Esophagus squamous epithelium (tissue), 5 donors: ENCODE results near the gene RPF1. TPM values are rescaled to one million over a fixed set of nuclear protein-coding genes. Genes with fewer than 3 reads are reported as not detected.

Experiments used
- DNase-seq: peaks from one replicate; lab custom pipeline; 2025; lab: John Stamatoyannopoulos, UW
- H3K27ac ChIP-seq, 4 donors: fragments of 200-600 bp; sonication (generic); one replicate each; pipeline ENCODE4 v1.5.1; 2016 to 2019; ENCODE audit warnings: mild to moderate bottlenecking in 1 of 4
- H3K27me3 ChIP-seq, 4 donors: fragments of 200-600 bp; sonication (generic); 1 replicate in 3 of 4; 2 replicates in 1 of 4; pipeline versions ENCODE4 v1.5.1 to v1.6.0; 2017 to 2021; ENCODE audit warnings: antibody characterized with exemption in 1 of 4
- H3K36me3 ChIP-seq, 3 donors: fragments of 200-600 bp; sonication (generic); one replicate each; pipeline ENCODE4 v1.5.1; 2016 to 2019
- H3K4me1 ChIP-seq, 3 donors: fragments of 200-600 bp; sonication (generic); one replicate each; pipeline ENCODE4 v1.5.1; 2017 to 2019
- H3K4me3 ChIP-seq, 4 donors: fragments of 200-600 bp; sonication (generic); 1 replicate in 3 of 4; 2 replicates in 1 of 4; pipeline ENCODE4 v1.5.1; 2016 to 2019; ENCODE audit warnings: mild to moderate bottlenecking in 2 of 4, moderate library complexity in 1 of 4
- H3K9me3 ChIP-seq, 3 donors: fragments of 200-600 bp; sonication (generic); one replicate each; pipeline ENCODE4 v1.5.1; 2016 to 2019
- CTCF ChIP-seq, 6 experiments: fragments of 450-650 bp in 4 of 6; fragments of 200-600 bp in 2 of 6; sonication (generic) in 2 of 6; IDR thresholded peaks; one replicate each; pipeline ENCODE4 v1.5.1; 2016 to 2019; ENCODE audit warnings: antibody characterized with exemption in 6 of 6, mild to moderate bottlenecking in 4 of 6, moderate library complexity in 4 of 6
- POLR2A ChIP-seq, 4 donors: fragments of 450-650 bp; IDR thresholded peaks; one replicate each; pipeline ENCODE4 v1.6.1; 2017; ENCODE audit warnings: antibody characterized with exemption in 4 of 4, mild to moderate bottlenecking in 4 of 4, moderate library complexity in 3 of 4
- WGBS, 2 donors: methylation state at CpG; one replicate each; pipeline ENCODE4 v1.1.5; 2018; 5-methylcytosine and 5-hydroxymethylcytosine counted together
- intact Hi-C: fragments of 100-400 bp; cut with DNase I; formaldehyde crosslinking; loops from one replicate; pipeline ENCODE4 v1.15.0; 2022
- total RNA-seq, 4 donors: library from RNA; depleted of rRNA; stranded (reverse); fragments of >200 nt; gene quantifications; one replicate each; pipeline ENCODE4 v1.1.0, GENCODE V29; 2016
- donor health status: DM: yes; HTN: yes; CAD: no.

Gene RPF1
- total RNA-seq, 4 donors from 2014 or later, result 30.2 to 41.2 (median 36.3) TPM

- no peak for DNase-seq
- TF ChIP-seq POLR2A (IDR thresholded peaks at IDR 0.05) (no peak), CTCF (IDR thresholded peaks at IDR 0.05) (no peak)
- no peaks in the 10 kb centered on the region for H3K9me3 ChIP-seq
- H3K27ac ChIP-seq, result no peak overlapping the region
- intact Hi-C loops, result no loop called here
- 42 to 67% methylated on average over 1 of the region's 1 CpG for WGBS, 2 donors
- H3K4me3 ChIP-seq, result no peak overlapping the region
- H3K4me1 ChIP-seq, result peaks cover 0 to 10% (median 0%) of the 10 kb centered on the region in 3 donors
- H3K27me3 ChIP-seq, result no peaks in the 10 kb centered on the region
- peaks cover 7 to 84% (median 27%) of the 10 kb centered on the region in 3 donors for H3K36me3 ChIP-seq
Observed at GRCh38 chr1:84492726-84493125, 13.7 kb downstream of the RPF1 start.

GRCh38 chr1:84493747-84494146, 14.7 kb downstream of the RPF1 start:
- TF ChIP-seq POLR2A (IDR thresholded peaks at IDR 0.05) (no peak), CTCF (IDR thresholded peaks at IDR 0.05) (no peak)
- no peak for DNase-seq
- Histone ChIP-seq H3K4me1 (peaks cover 0 to 10% (median 0%) of the 10 kb centered on the region in 3 donors), H3K4me3 (no peak overlapping the region), H3K9me3 (no peaks in the 10 kb centered on the region), H3K27me3 (no peaks in the 10 kb centered on the region), H3K27ac (no peak overlapping the region), H3K36me3 (peaks cover 11 to 92% (median 33%) of the 10 kb centered on the region in 3 donors)
- intact Hi-C loops, result no loop called here
- WGBS, 2 donors, result 53 to 65% methylated on average over 1 of the region's 1 CpG

GRCh38 chr1:84496498-84496897, 17.4 kb downstream of the RPF1 start:
- no peak overlapping the region for H3K4me3 ChIP-seq
- WGBS, 2 donors, result 79 to 86% methylated on average over 3 of the region's 3 CpGs
- H3K27me3 ChIP-seq, result no peaks in the 10 kb centered on the region
- intact Hi-C loops, result no loop called here
- peaks cover 16 to 98% (median 31%) of the 10 kb centered on the region in 3 donors for H3K36me3 ChIP-seq
- no peaks in the 10 kb centered on the region for H3K9me3 ChIP-seq
- H3K27ac ChIP-seq, result no peak overlapping the region
- no peak for TF ChIP-seq CTCF (IDR thresholded peaks at IDR 0.05)
- TF ChIP-seq POLR2A (IDR thresholded peaks at IDR 0.05), result no peak
- DNase-seq, result no peak
- peaks cover 0 to 27% (median 0%) of the 10 kb centered on the region in 3 donors for H3K4me1 ChIP-seq

- Histone ChIP-seq H3K36me3 (peaks cover 16 to 89% (median 26%) of the 10 kb centered on the region in 3 donors), H3K27ac (no peak overlapping the region)
- 33 to 44% methylated on average over 2 of the region's 2 CpGs for WGBS, 2 donors
Observed at GRCh38 chr1:84497631-84498275, 18.7 kb downstream of the RPF1 start.

More at GRCh38 chr1:84497631-84498275, 18.7 kb downstream of the RPF1 start:
- intact Hi-C loops, result no loop called here
- no peak for DNase-seq
- no peak overlapping the region for H3K4me3 ChIP-seq
- H3K27me3 ChIP-seq, result no peaks in the 10 kb centered on the region
- TF ChIP-seq CTCF (IDR thresholded peaks at IDR 0.05) (no peak), POLR2A (IDR thresholded peaks at IDR 0.05) (no peak)
- H3K9me3 ChIP-seq, result no peaks in the 10 kb centered on the region
- H3K4me1 ChIP-seq, result peaks cover 0 to 33% (median under 1%) of the 10 kb centered on the region in 3 donors
